Central memory CD4-positive, alpha-beta T cell (primary cell): ENCODE data around the gene COPS6.

Experiments used
- DNase-seq: peaks from one replicate; pipeline ENCODE4 v3.0.0; 2022
- total RNA-seq, 3 experiments: gene quantifications; one replicate each; lab custom pipeline; 2026; lab: John Stamatoyannopoulos, UW

The COPS6 gene
- 25.7 to 42.3 (median 27.7) reads per million in 3 experiments for total RNA-seq

DNA sequence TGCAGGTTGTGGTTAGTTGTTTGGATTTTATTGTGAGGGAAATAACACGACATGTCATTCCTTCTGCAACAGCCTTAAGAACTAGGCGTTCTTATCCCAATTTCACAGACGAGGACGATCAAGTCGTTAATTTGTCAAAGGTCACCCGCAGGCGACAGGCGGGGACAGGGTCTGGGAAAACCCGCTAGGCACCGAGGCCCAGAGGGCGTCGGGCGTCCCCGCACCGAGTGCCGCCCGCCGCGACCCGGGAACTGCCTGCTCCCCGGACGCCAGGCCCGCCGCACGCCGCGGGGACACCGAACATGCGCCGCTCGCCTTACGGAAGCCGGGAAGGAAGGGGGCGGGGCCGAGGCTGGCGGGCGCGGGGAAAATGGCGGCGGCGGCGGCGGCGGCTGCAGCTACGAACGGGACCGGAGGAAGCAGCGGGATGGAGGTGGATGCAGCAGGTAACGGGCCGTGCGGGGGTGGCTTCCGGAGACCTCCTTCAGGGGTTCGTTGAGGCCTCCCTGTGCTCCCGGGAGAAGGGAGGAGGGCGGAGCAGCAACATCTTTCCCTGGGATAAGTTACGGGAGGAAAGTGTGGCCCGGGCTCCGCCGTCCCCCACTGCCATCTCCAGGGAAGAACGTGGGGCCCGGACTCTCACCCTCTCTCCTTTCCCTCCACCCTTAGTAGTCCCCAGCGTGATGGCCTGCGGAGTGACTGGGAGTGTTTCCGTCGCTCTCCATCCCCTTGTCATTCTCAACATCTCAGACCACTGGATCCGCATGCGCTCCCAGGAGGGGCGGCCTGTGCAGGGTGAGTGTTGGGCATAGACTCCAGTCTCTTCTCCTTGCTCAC is at the start of gene COPS6:
Gene COPS6, plus strand, starts transcription at position 349 of the 837 bp plus-strand sequence. Its CDS starts 22 bp downstream, at position 371.
- peak; percentile 84 for DNase-seq

- no peak for DNase-seq
These were observed 48.2 kb upstream of the COPS6 start for GRCh38 chr7:100040575-100040974.

GRCh38 chr7:100044718-100045117 is 44.1 kb upstream of the COPS6 start:
- no peak for DNase-seq

DNA sequence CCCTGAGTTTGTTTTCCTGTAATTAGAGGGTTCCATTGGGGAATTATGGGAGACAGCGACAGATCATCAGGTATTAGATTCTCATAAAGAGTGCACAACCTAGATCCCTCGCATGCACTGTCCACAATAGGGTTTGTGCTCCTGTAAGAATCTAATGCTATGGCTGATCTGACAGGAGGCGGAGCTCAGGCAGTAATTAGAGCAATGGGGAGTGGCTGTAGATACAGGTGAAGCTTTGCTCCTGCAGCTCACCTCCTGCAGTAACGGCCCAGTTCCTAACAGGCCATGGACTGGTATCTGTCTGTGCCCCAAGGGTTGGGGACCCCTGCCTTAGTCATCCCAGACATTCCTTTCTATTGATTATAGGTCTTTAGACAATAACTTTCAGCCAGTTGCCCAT is 40.1 kb upstream of the COPS6 start:
- DNase-seq, result no peak

GRCh38 chr7:100049441-100050291 is 39.1 kb upstream of the COPS6 start, which contains the start of gene ZSCAN21:
Gene ZSCAN21, plus strand, starts transcription at chr7:100049774. Its CDS starts 7,233 bp downstream, at chr7:100057007.
- DNase-seq, result peak; percentile 73

- no peak for DNase-seq
These were observed 37.2 kb upstream of the COPS6 start for GRCh38 chr7:100051611-100052010.

DNA sequence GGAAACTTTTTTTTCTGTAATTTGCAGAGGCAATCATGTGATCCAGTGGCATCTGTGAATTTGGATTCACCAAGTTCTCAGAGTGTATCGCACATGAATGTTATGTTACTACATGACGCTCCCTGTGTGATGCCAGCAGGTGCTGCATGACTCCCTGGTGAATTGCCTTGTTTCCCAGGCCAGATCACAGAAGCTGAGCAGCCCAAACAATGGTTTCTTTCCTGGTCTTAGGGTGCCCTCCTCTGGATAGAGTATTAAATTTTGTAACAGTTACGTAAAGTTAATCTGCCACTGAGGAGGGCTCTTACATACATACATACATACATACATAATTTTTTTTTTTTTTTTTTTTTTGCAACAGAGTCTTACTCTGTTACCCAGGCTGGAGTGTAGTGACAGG is 35.6 kb upstream of the COPS6 start:
- peak; percentile 21 for DNase-seq

- DNase-seq, result no peak
These were observed 31.8 kb upstream of the COPS6 start for GRCh38 chr7:100057006-100057405.

DNA sequence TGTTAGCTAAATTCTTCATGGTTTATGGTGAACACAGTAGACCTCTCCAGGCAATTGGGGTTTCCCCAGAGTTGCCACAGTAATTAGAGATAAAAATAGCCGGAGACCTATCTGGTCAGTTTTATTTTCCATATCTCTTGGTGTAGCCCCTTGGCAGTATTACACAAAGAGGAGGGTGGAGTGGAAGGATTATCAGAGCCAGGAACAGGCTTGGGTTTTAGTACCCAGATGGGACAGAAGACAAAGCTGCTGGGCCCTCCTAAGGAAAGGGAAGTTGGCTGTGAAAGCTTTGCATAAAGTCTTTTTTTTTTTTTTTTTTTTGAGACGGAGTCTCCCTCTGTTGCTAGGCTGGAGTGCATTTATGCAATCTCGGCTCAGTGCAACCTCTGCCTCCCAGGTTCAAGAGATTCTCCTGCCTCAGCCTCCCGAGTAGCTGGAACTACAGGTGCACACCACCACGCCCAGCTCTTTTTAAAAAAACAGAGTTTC is 29.5 kb upstream of the COPS6 start:
- DNase-seq, result no peak

DNA sequence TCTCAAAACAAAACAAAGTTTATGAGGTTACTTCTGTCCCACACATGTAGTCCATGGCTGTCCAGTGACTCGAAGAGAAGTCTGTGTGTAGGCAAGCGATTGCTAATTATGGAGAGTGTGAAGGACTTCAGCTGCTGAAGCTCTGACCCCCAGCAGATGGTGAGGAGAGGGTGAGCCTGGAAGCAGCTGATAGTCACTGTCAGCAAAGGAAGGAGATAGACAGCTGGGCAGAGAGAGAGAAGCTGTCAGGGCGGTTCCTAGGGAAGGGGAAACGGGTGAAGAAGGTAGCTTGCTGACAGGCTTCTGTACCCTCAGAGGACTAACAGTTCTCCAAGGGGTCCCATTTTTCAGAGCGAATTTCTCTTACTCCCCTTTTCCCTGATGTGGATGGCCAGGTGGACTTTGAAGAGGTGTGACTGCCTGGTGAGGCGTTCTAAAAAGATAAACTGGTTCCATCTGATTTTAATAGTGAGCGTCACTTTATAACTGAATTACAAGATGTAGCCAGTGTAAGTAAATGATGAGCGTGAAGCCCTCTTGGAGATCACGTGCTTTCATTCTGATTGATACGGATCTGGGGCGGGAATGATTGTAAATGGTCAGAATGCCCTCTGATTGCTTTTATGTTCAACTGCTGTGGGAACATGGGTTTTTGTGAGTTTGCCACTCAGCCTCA is 27.1 kb upstream of the COPS6 start:
- DNase-seq, result no peak

GRCh38 chr7:100063376-100063775 is 25.4 kb upstream of the COPS6 start:
- DNase-seq, result no peak

DNA sequence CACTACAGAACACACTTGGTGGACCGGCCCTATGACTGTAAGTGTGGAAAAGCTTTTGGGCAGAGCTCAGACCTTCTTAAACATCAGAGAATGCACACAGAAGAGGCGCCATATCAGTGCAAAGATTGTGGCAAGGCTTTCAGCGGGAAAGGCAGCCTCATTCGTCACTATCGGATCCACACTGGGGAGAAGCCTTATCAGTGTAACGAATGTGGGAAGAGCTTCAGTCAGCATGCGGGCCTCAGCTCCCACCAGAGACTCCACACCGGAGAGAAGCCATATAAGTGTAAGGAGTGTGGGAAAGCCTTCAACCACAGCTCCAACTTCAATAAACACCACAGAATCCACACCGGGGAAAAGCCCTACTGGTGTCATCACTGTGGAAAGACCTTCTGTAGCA is 24.6 kb upstream of the COPS6 start:
- no peak for DNase-seq

- no peak for DNase-seq
These were observed 23.1 kb upstream of the COPS6 start for GRCh38 chr7:100065452-100066186.

- no peak for DNase-seq
These were observed 21.8 kb upstream of the COPS6 start for GRCh38 chr7:100066953-100067352.

DNA sequence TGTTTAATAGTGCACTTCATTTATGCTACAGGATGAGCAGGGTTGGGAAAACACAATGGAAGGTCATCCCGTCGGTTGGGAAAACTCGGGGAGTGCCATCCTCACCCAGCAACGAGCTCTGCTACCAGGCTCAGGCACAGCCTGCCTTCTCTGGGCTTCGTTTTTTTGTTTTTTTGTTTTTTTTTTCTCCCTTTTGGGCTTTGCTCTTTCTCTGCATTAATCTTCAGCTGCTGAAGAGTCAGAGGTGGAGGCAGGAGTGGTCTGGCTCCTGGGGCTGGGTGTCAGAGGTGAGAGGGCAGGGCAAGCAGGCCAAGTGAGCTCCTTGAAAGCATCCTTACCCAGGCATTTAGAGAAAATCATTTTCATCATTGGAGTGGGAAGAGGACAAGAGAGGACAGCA is 18.8 kb upstream of the COPS6 start:
- no peak for DNase-seq

- no peak for DNase-seq
These were observed 17.6 kb upstream of the COPS6 start for GRCh38 chr7:100071018-100071723.

DNA sequence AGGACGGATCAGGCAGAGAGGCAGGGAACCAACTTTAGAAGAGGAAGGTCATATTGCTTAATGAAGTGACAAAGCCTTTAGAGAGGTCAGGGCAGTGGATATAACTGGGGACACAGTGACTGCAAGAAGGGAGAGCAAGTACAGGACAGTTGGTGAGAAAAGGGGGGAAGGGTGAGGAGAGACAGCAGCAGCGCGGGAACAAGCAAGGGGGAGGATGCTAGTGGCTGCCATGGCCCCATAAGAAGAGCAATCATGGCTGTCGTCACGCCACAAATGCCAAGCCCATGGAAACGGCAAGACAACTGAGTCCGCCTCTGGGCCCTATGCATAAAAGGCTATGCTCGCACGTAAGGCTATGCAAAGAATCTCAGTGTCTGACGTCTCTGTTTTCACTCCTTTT is 16.3 kb upstream of the COPS6 start:
- DNase-seq, result no peak

DNA sequence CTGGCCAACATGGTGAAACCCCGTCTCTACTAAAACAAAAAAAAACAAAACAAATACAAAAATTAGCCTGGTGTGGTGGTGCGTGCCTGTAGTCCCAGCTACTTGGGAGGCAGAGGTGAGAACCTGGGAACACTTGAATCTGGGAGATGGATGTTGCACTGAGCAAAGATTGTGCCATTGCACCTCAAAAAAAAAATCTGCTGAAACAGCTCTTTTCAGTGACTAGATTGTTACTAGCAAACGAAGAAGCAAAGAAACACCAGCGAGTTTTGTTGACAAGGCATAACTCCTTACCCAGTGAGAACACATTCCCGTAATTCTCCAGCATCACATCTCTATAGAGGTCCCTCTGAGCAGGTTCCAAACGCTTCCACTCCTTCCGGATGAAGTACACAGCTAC is 13.9 kb upstream of the COPS6 start:
- DNase-seq, result no peak

DNA sequence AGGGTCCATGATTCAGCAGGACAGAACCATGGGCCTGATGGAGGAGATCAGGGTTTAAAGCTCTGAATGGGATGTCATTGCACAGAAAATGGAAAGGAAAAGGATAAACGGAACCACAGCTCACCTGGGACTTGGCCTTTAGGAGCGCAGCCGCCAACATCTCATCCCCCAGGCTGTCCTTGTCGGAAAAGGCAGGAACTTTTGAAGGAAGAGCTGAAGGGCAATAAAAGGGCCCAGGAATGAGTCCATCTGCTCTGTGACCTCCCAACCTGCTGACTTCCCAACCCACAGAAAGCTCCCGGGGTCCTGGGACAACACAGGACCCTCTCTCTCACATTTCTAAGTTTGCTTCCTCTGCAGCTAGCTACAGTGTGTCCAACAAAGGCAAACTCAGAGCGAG is 13.4 kb upstream of the COPS6 start:
- no peak for DNase-seq

DNA sequence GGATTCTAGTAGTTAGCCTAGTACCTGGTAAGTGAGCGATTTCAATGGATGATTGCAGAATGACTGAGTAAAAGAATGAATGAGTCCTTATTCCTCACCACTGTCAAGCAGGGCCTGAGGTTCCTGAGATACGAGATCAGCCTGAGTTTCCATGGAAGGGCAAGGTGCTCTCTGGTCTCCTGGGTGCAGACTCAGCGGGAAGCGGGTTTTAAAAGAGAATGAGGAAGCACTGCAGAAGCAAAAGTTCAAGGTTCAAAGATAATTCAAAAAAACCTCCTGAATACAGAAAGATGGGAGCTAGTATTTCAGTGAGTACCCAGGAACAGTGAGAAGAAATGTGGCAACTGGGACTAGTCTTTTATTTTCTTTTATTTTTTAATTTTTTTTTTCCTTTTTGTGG is 11.6 kb upstream of the COPS6 start:
- DNase-seq, result no peak

DNA sequence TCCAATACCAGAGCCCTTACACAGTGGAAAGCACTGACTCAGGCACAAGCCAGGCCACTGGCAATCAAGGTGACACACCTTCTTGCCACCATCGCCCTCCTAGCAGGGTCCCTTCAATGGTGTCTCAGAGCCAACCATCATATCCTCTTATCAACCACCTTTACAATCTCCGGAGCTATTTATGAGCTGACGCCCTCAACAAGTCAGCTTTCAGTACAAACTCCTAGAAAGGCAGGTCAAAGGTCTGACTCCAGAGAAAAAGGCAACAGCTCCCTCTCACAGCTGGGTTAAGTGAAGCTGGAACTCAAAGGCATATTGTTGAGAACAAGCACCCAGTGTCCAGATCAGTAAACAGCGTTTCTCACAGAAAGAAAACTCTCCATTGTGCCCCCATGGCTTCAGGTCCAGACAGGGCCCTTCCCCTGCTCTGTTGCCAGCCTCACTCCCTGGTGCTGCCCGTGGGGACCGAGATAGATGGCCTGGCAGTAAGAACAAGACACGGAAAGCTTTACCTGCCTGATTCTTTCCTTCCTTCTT is 9.7 kb upstream of the COPS6 start:
- DNase-seq, result no peak
